ENCODE measurements around the gene TSHZ1.

GRCh38 chr18:75267643-75268363 lies 57.2 kb downstream of the TSHZ1 start:
- no peak for TF ChIP-seq CTCF (IDR thresholded peaks at IDR 0.05)
- no peak for TF ChIP-seq EP300 (IDR thresholded peaks at IDR 0.05; ENCODE audit: low read depth)
- no peak for TF ChIP-seq POLR2A (IDR thresholded peaks at IDR 0.05)
- no peak for TF ChIP-seq POLR2AphosphoS5 (IDR thresholded peaks at IDR 0.05)
